ENCODE data around the gene LDLR. TPM values are rescaled to one million over a fixed set of nuclear protein-coding genes. Genes with fewer than 3 reads are reported as not detected.

Gene LDLR
- total RNA-seq = 293 and 584 TPM in 2 replicates

DNA sequence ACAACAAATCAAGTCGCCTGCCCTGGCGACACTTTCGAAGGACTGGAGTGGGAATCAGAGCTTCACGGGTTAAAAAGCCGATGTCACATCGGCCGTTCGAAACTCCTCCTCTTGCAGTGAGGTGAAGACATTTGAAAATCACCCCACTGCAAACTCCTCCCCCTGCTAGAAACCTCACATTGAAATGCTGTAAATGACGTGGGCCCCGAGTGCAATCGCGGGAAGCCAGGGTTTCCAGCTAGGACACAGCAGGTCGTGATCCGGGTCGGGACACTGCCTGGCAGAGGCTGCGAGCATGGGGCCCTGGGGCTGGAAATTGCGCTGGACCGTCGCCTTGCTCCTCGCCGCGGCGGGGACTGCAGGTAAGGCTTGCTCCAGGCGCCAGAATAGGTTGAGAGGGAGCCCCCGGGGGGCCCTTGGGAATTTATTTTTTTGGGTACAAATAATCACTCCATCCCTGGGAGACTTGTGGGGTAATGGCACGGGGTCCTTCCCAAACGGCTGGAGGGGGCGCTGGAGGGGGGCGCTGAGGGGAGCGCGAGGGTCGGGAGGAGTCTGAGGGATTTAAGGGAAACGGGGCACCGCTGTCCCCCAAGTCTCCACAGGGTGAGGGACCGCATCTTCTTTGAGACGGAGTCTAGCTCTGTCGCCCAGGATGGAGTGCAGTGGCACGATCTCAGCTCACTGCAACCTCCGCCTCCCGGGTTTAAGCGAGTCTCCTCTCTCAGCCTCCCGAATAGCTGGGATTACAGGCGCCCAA is at the start of gene LDLR:
Gene LDLR, plus strand, starts transcription at position 210 of the 760 bp plus-strand sequence. Its CDS starts 86 bp downstream, at position 296.

DNA sequence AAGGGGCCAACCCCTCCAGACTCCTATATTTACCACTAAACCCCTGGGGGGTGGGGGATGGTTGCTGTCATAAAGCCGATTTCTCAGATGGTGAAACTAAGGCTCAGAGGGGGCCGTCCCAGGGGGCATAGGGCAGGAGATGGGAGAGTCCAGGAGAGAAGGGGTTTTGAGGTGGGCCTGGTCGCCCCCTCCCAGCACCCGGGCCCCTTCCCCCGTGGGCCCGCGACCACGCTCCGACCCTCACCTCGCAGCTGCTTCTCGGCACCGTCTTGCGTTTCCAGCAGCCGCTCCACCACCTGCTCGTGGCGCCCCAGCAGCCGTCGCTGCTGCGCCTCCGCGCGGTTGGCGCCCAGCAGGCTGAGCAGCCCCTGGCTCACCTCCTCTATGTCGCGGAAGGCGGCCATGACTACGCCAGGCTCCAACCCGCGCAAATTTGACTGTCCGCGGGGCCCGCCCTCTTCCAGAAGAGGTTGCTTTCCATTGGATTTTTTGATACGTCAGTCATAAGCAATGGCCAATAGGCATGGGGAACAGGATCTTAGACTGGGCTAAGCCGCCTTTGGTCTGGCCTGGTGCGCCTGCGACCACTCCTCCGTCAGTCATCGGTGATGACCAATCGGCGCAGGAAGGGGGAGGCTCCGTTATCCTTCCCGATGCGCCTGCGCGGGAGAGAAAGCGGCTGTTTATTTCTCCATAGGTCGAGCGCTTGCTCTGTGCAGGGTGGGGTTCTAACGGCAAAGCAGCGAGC is 66.3 kb downstream of the LDLR start, which contains the start of gene SPC24:
Gene SPC24, minus strand, starts transcription at position 410 of the 748 bp plus-strand sequence. Its CDS starts 6 bp downstream, at position 404.

Other genes with a start within 250 kb of the LDLR start
- not detected in 2 replicates for gene C19orf38, start 241.0 kb upstream of the LDLR start, total RNA-seq
- 27.1 and 58.0 TPM in 2 replicates for gene CARM1, start 217.9 kb upstream of the LDLR start, total RNA-seq
- 131 and 175 TPM in 2 replicates for gene YIPF2, start 160.8 kb upstream of the LDLR start, total RNA-seq
- gene TIMM29, start 160.7 kb upstream of the LDLR start, total RNA-seq = 24.9 and 41.7 TPM in 2 replicates
- 83.6 and 143 TPM in 2 replicates for gene SMARCA4, start 128.4 kb upstream of the LDLR start, total RNA-seq
- 2.8 and 110 TPM in 2 replicates for gene SPC24, start 66.3 kb downstream of the LDLR start, total RNA-seq
- 331 and 441 TPM in 2 replicates for gene KANK2, start 108.1 kb downstream of the LDLR start, total RNA-seq
- not detected in 2 replicates for gene ANGPTL8, start 150.2 kb downstream of the LDLR start, total RNA-seq
- gene DOCK6, start 173.1 kb downstream of the LDLR start, total RNA-seq = 14.0 and 30.8 TPM in 2 replicates
- gene TSPAN16, start 206.7 kb downstream of the LDLR start, total RNA-seq = not detected in 2 replicates

All from placental pericyte (primary cell).